ENCODE results near the gene ABCC8. TPM values are rescaled to one million over a fixed set of nuclear protein-coding genes. Genes with fewer than 3 reads are reported as not detected.

Gene ABCC8
- total RNA-seq, 4 donors from 2014 or later = 0.40 to 4.0 (median 3.5) TPM

DNA sequence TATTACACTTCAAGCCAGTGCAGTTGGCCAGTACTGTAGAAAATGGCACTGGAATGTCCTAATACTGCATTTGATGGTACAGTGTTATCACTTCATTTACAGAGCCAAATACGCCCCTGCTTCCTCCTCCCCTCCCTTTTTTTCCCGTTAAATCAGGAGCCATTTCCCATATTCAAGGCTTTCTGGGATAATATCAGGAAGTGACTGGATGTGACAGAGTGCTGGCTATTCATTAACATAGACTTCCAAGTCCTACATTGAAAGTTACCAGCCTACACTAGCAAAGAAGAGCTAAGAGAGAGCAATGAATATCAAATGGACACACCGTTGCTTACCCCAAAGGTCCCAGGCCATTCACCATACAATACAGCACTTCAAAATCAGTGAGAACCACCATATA lies 32.1 kb upstream of the ABCC8 start:
- no peak overlapping the region for H3K27ac ChIP-seq

DNA sequence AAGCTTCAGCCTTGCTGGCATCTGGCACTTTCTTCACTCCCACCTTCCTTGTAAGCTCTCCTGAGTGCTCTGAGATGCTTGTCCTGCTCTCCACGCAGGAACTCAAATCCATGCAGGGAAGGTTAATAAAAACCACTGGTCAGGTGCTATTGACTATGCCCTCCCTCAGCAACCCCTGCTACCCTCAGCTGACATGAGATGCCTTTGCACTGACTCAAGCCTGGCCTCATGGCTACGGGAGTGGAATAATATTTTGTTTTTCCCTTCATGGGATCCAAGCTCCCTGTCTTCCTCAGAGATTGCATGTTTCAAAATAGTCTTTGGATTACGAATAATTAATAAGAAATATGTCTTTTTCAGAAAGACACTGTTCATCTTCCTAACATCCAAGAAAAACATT lies 31.7 kb upstream of the ABCC8 start:
- no peaks in the 10 kb centered on the region for H3K9me3 ChIP-seq
- H3K4me3 ChIP-seq = no peak overlapping the region
- TF ChIP-seq, protein P1, sequence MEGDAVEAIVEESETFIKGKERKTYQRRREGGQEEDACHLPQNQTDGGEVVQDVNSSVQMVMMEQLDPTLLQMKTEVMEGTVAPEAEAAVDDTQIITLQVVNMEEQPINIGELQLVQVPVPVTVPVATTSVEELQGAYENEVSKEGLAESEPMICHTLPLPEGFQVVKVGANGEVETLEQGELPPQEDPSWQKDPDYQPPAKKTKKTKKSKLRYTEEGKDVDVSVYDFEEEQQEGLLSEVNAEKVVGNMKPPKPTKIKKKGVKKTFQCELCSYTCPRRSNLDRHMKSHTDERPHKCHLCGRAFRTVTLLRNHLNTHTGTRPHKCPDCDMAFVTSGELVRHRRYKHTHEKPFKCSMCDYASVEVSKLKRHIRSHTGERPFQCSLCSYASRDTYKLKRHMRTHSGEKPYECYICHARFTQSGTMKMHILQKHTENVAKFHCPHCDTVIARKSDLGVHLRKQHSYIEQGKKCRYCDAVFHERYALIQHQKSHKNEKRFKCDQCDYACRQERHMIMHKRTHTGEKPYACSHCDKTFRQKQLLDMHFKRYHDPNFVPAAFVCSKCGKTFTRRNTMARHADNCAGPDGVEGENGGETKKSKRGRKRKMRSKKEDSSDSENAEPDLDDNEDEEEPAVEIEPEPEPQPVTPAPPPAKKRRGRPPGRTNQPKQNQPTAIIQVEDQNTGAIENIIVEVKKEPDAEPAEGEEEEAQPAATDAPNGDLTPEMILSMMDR (IDR thresholded peaks at IDR 0.05) = no peak
- TF ChIP-seq POLR2A (IDR thresholded peaks at IDR 0.05) = no peak
- no peak for TF ChIP-seq EP300 (IDR thresholded peaks at IDR 0.05; ENCODE audit: low read depth)
- no peak for TF ChIP-seq POLR2AphosphoS5 (IDR thresholded peaks at IDR 0.05)
- no peaks in the 10 kb centered on the region for H3K36me3 ChIP-seq
- H3K4me1 ChIP-seq = no peaks in the 10 kb centered on the region
- 54 to 58% methylated on average over 2 to 3 of the region's 3 CpGs for WGBS, 2 donors (ENCODE audit: low coverage in 1 of 2)
- no peaks in the 10 kb centered on the region for H3K27me3 ChIP-seq
- intact Hi-C loops (cut with DNase I; ENCODE audit: low total_unique reads) (no loop called here), in situ Hi-C loops (cut with MboI; ENCODE audit: low pct_ligation_motif_present in 1 of 4, low pct_unique_long_range_greater_than_20kb in 1 of 4, low sequenced_read_pairs in 3 of 4) (loop anchor here in 3 of 4 donors (5.0 to 25.0 kb wide), 3 partner anchors 124 to 271 kb away; partner anchors contain the start of gene KCNJ11 (in 1 of the 3))
- H3K27ac ChIP-seq = no peak overlapping the region
- no peak for DNase-seq

More for the DNA sequence above, 32.1 kb upstream of the ABCC8 start:
- DNase-seq = no peak
- TF ChIP-seq POLR2A (IDR thresholded peaks at IDR 0.05) (no peak), EP300 (IDR thresholded peaks at IDR 0.05; ENCODE audit: low read depth) (no peak), POLR2AphosphoS5 (IDR thresholded peaks at IDR 0.05) (no peak)
- TF ChIP-seq, protein P1 (IDR thresholded peaks at IDR 0.05) = no peak
- 33 to 50% methylated on average over 2 to 3 of the region's 3 CpGs for WGBS, 2 donors (ENCODE audit: low coverage in 1 of 2)
- Histone ChIP-seq H3K36me3 (no peaks in the 10 kb centered on the region), H3K27me3 (no peaks in the 10 kb centered on the region), H3K4me1 (no peaks in the 10 kb centered on the region), H3K9me3 (no peaks in the 10 kb centered on the region), H3K4me3 (no peak overlapping the region)
- in situ Hi-C loops (cut with MboI; ENCODE audit: low pct_ligation_motif_present in 1 of 4, low pct_unique_long_range_greater_than_20kb in 1 of 4, low sequenced_read_pairs in 3 of 4) (loop anchor here in 3 of 4 donors (5.0 to 25.0 kb wide), 3 partner anchors 124 to 271 kb away; partner anchors contain the start of gene KCNJ11 (in 1 of the 3)), intact Hi-C loops (cut with DNase I; ENCODE audit: low total_unique reads) (no loop called here)

DNA sequence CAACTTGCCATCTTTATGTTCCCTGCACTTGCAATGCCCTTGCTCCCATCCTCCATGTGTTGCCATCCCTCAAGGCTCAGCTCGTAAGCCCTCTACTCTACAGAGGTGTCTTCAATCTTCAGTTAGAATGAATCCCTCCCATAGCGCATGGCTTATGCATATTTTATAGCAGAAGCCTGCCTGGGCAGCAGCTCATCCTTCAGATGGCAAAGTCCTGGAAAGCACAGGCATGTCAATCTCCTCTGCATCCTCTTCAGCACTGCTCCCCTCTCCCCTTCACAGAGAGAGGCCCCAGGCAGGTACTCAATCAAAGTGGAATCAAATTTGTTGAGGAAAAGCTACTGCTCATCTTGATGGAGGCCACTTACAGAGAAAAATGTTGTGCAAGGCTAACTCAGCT lies 31.1 kb upstream of the ABCC8 start:
- intact Hi-C loops (cut with DNase I; ENCODE audit: low total_unique reads) = no loop called here
- Histone ChIP-seq H3K4me1 (no peaks in the 10 kb centered on the region), H3K27ac (no peak overlapping the region), H3K27me3 (no peaks in the 10 kb centered on the region), H3K4me3 (no peak overlapping the region), H3K9me3 (no peaks in the 10 kb centered on the region), H3K36me3 (no peaks in the 10 kb centered on the region)
- in situ Hi-C loops (cut with MboI; ENCODE audit: low pct_ligation_motif_present in 1 of 4, low pct_unique_long_range_greater_than_20kb in 1 of 4, low sequenced_read_pairs in 3 of 4) = loop anchor here in 3 of 4 donors (5.0 to 25.0 kb wide), 3 partner anchors 123 to 270 kb away; partner anchors contain the start of gene KCNJ11 (in 1 of the 3)
- DNase-seq = no peak
- 93% methylated on average over 2 of the region's 2 CpGs; no CpG with 5 or more reads in 1 of the 2 donors for WGBS, 2 donors (ENCODE audit: low coverage in 1 of 2)
- TF ChIP-seq POLR2AphosphoS5 (IDR thresholded peaks at IDR 0.05) = no peak
- no peak for TF ChIP-seq EP300 (IDR thresholded peaks at IDR 0.05; ENCODE audit: low read depth)
- TF ChIP-seq, protein P1 (IDR thresholded peaks at IDR 0.05) = no peak
- no peak for TF ChIP-seq POLR2A (IDR thresholded peaks at IDR 0.05)

DNA sequence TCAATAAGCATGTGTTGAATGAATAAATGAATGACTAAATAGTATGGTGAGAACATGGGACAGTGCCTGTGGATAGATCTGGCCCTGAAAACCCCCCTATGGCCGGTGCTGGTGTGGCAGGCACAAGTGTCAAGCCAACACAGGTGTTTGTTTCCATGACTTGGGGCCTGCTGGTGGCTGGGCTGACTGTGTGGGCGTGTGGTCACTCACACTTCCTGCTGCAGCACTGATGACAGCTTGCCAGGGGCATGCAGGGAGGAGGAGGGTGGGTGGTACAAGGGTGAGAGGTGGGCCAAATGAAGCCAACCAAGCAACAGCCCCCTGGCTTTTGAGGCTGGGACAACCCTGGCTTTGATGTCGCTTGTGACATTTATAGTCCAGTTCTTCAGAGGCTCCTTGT lies 30.3 kb upstream of the ABCC8 start:
- no peak for TF ChIP-seq POLR2A (IDR thresholded peaks at IDR 0.05)
- no peak for TF ChIP-seq POLR2AphosphoS5 (IDR thresholded peaks at IDR 0.05)
- TF ChIP-seq, protein P1 (IDR thresholded peaks at IDR 0.05) = no peak
- TF ChIP-seq EP300 (IDR thresholded peaks at IDR 0.05; ENCODE audit: low read depth) = no peak
- WGBS, 2 donors (ENCODE audit: low coverage in 1 of 2) = 64 to 81% methylated on average over 3 of the region's 3 CpGs
- no peak for DNase-seq
- Histone ChIP-seq H3K27me3 (no peaks in the 10 kb centered on the region), H3K4me3 (no peak overlapping the region), H3K4me1 (no peaks in the 10 kb centered on the region), H3K9me3 (no peaks in the 10 kb centered on the region), H3K27ac (no peak overlapping the region), H3K36me3 (no peaks in the 10 kb centered on the region)
- intact Hi-C loops (cut with DNase I; ENCODE audit: low total_unique reads) = no loop called here
- in situ Hi-C loops (cut with MboI; ENCODE audit: low pct_ligation_motif_present in 1 of 4, low pct_unique_long_range_greater_than_20kb in 1 of 4, low sequenced_read_pairs in 3 of 4) = loop anchor here in 3 of 4 donors (5.0 to 25.0 kb wide), 3 partner anchors 122 to 270 kb away; partner anchors contain the start of gene KCNJ11 (in 1 of the 3)

All from transverse colon (tissue), 4 donors.